ENCODE results near the gene RAF1.
"Not testable (repeated sequence)": the region's sequence is repeated elsewhere in the genome, so short reads cannot be mapped to it uniquely, and the experiment has no call there.

Gene RAF1

GRCh38 chr3:12663936-12664908 is at the start of gene RAF1:
Gene RAF1, minus strand, starts transcription at chr3:12664117. Its CDS starts 45,396 bp downstream, at chr3:12618721.
- peak; percentile 98 for DNase-seq
- Mint-ChIP-seq H3K4me1 (peaks cover 29% of the 10 kb centered on the region), H3K9me3 (no peaks in the 10 kb centered on the region), H3K36me3 (peaks cover 9% of the 10 kb centered on the region), H3K27me3 (peaks cover 3% of the 10 kb centered on the region), H3K4me3 (peak within 1 kb of the TSS; percentile 84), H3K27ac (peak within 1 kb of the TSS; percentile 99)
- CTCF ChIA-PET, result interaction anchor here (1.0 to 1.5 kb wide), 3 partner anchors 17 to 56 kb away, joined by 3 read pairs; no protein-coding TSS in a partner anchor

- Mint-ChIP-seq H3K27me3 (peaks cover 33% of the 10 kb centered on the region), H3K27ac (no peak overlapping the region), H3K9me3 (no peaks in the 10 kb centered on the region), H3K36me3 (no peaks in the 10 kb centered on the region), H3K4me1 (no peaks in the 10 kb centered on the region), H3K4me3 (no peak overlapping the region)
- DNase-seq, result no peak
- CTCF ChIA-PET, result interaction anchor here (1.6 kb wide), 1 partner anchor 10 kb away, joined by 4 read pairs; no protein-coding TSS in a partner anchor
Measured at GRCh38 chr3:12710062-12710461, 46.1 kb upstream of the RAF1 start.

GRCh38 chr3:12709334-12709733 is 45.4 kb upstream of the RAF1 start:
- H3K9me3 Mint-ChIP-seq, result no peaks in the 10 kb centered on the region
- CTCF ChIA-PET, result interaction anchor here (1.6 kb wide), 1 partner anchor 11 kb away, joined by 4 read pairs; no protein-coding TSS in a partner anchor
- no peaks in the 10 kb centered on the region for H3K36me3 Mint-ChIP-seq
- no peaks in the 10 kb centered on the region for H3K4me1 Mint-ChIP-seq
- H3K4me3 Mint-ChIP-seq, result no peak overlapping the region
- H3K27me3 Mint-ChIP-seq, result peaks cover 34% of the 10 kb centered on the region
- no peak overlapping the region for H3K27ac Mint-ChIP-seq
- no peak for DNase-seq

GRCh38 chr3:12708584-12709192 is 44.8 kb upstream of the RAF1 start:
- H3K4me1 Mint-ChIP-seq, result no peaks in the 10 kb centered on the region
- H3K27me3 Mint-ChIP-seq, result peaks cover 37% of the 10 kb centered on the region
- H3K27ac Mint-ChIP-seq, result no peak overlapping the region
- DNase-seq, result no peak
- H3K9me3 Mint-ChIP-seq, result no peaks in the 10 kb centered on the region
- CTCF ChIA-PET, result interaction anchor here (1.6 kb wide), 1 partner anchor 11 kb away, joined by 4 read pairs; no protein-coding TSS in a partner anchor
- no peaks in the 10 kb centered on the region for H3K36me3 Mint-ChIP-seq
- H3K4me3 Mint-ChIP-seq, result no peak overlapping the region

GRCh38 chr3:12707449-12707848 is 43.5 kb upstream of the RAF1 start:
- H3K27me3 Mint-ChIP-seq, result peaks cover 37% of the 10 kb centered on the region
- CTCF ChIA-PET, result interaction anchor here (0.8 to 2.2 kb wide), 3 partner anchors 12 to 184 kb away, joined by 4 to 9 read pairs (median 6); no protein-coding TSS in a partner anchor
- no peaks in the 10 kb centered on the region for H3K36me3 Mint-ChIP-seq
- no peaks in the 10 kb centered on the region for H3K9me3 Mint-ChIP-seq
- H3K4me3 Mint-ChIP-seq, result no peak overlapping the region
- no peak for DNase-seq
- no peaks in the 10 kb centered on the region for H3K4me1 Mint-ChIP-seq
- no peak overlapping the region for H3K27ac Mint-ChIP-seq

- peak; percentile 73 for DNase-seq
Measured at GRCh38 chr3:12706504-12707253, 42.8 kb upstream of the RAF1 start.

GRCh38 chr3:12705981-12706380 is 42.1 kb upstream of the RAF1 start:
- Mint-ChIP-seq H3K9me3 (no peaks in the 10 kb centered on the region), H3K27me3 (peaks cover 39% of the 10 kb centered on the region), H3K4me3 (no peak overlapping the region), H3K4me1 (no peaks in the 10 kb centered on the region), H3K27ac (no peak overlapping the region), H3K36me3 (no peaks in the 10 kb centered on the region)
- no peak for DNase-seq
- CTCF ChIA-PET, result interaction anchor here (1.1 to 2.6 kb wide), 5 partner anchors 11 to 185 kb away, joined by 3 to 12 read pairs (median 6); partner anchors contain the start of gene RPL32

More at GRCh38 chr3:12706504-12707253, 42.8 kb upstream of the RAF1 start:
- CTCF ChIA-PET, result interaction anchor here (0.8 to 2.6 kb wide), 5 partner anchors 12 to 185 kb away, joined by 4 to 12 read pairs (median 6); partner anchors contain the start of gene RPL32
- Mint-ChIP-seq H3K9me3 (no peaks in the 10 kb centered on the region), H3K4me1 (no peaks in the 10 kb centered on the region), H3K27ac (no peak overlapping the region), H3K27me3 (peaks cover 37% of the 10 kb centered on the region), H3K4me3 (no peak overlapping the region), H3K36me3 (no peaks in the 10 kb centered on the region)

- Mint-ChIP-seq H3K27me3 (peaks cover 43% of the 10 kb centered on the region), H3K9me3 (no peaks in the 10 kb centered on the region), H3K4me1 (no peaks in the 10 kb centered on the region), H3K36me3 (no peaks in the 10 kb centered on the region), H3K4me3 (no peak overlapping the region), H3K27ac (no peak overlapping the region)
- CTCF ChIA-PET, result interaction anchor here (1.1 to 2.6 kb wide), 4 partner anchors 11 to 186 kb away, joined by 3 to 12 read pairs (median 8); no protein-coding TSS in a partner anchor
- DNase-seq, result no peak
Measured at GRCh38 chr3:12705374-12705926, 41.5 kb upstream of the RAF1 start.

GRCh38 chr3:12702501-12702900 is 38.6 kb upstream of the RAF1 start:
- Mint-ChIP-seq H3K27me3 (peaks cover 30% of the 10 kb centered on the region), H3K36me3 (no peaks in the 10 kb centered on the region), H3K27ac (no peak overlapping the region), H3K4me3 (no peak overlapping the region), H3K9me3 (no peaks in the 10 kb centered on the region), H3K4me1 (no peaks in the 10 kb centered on the region)
- CTCF ChIA-PET, result no interaction called here
- no peak for DNase-seq

- H3K36me3 Mint-ChIP-seq, H3K4me1 Mint-ChIP-seq, H3K27ac Mint-ChIP-seq, DNase-seq, H3K4me3 Mint-ChIP-seq, H3K9me3 Mint-ChIP-seq, CTCF ChIA-PET: not testable (repeated sequence)
- H3K27me3 Mint-ChIP-seq, result peaks cover 21% of the 10 kb centered on the region
Measured at GRCh38 chr3:12701601-12702000, 37.7 kb upstream of the RAF1 start.

GRCh38 chr3:12700800-12701199 is 36.9 kb upstream of the RAF1 start:
- H3K4me1 Mint-ChIP-seq, result no peaks in the 10 kb centered on the region
- no peak overlapping the region for H3K4me3 Mint-ChIP-seq
- no peak overlapping the region for H3K27ac Mint-ChIP-seq
- no peaks in the 10 kb centered on the region for H3K36me3 Mint-ChIP-seq
- peaks cover 16% of the 10 kb centered on the region for H3K27me3 Mint-ChIP-seq
- no peaks in the 10 kb centered on the region for H3K9me3 Mint-ChIP-seq
- DNase-seq, result no peak
- CTCF ChIA-PET, result interaction anchor here (0.9 kb wide), 1 partner anchor 17 kb away, joined by 3 read pairs; no protein-coding TSS in a partner anchor

- H3K4me3 Mint-ChIP-seq, result no peak overlapping the region
- DNase-seq, result no peak
- no peaks in the 10 kb centered on the region for H3K9me3 Mint-ChIP-seq
- CTCF ChIA-PET, result no interaction called here
- H3K36me3 Mint-ChIP-seq, result no peaks in the 10 kb centered on the region
- H3K27ac Mint-ChIP-seq, result no peak overlapping the region
- H3K4me1 Mint-ChIP-seq, result no peaks in the 10 kb centered on the region
- peaks cover 8% of the 10 kb centered on the region for H3K27me3 Mint-ChIP-seq
Measured at GRCh38 chr3:12695916-12696315, 32.0 kb upstream of the RAF1 start.

GRCh38 chr3:12695112-12695511 is 31.2 kb upstream of the RAF1 start:
- no peak overlapping the region for H3K4me3 Mint-ChIP-seq
- H3K27ac Mint-ChIP-seq, result no peak overlapping the region
- H3K27me3 Mint-ChIP-seq, result peaks cover 4% of the 10 kb centered on the region
- no peaks in the 10 kb centered on the region for H3K9me3 Mint-ChIP-seq
- CTCF ChIA-PET, result interaction anchor here (2.8 kb wide), 1 partner anchor 11 kb away, joined by 12 read pairs; no protein-coding TSS in a partner anchor
- DNase-seq, result no peak
- H3K4me1 Mint-ChIP-seq, result no peaks in the 10 kb centered on the region
- H3K36me3 Mint-ChIP-seq, result no peaks in the 10 kb centered on the region

All from activated naive CD4-positive, alpha-beta T cell treated with anti-CD3 and anti-CD28 coated beads, Interleukin-2, amount 10 ng/mL, durations not matched to agents 7 days and 5 days (primary cell).